Measurements from ENCODE around the gene CDKN2D.

The CDKN2D gene

GRCh38 chr19:10611907-10612306 lies 43.1 kb upstream of the CDKN2D start:
- ChIA-PET POLR2A (no interaction called here), CTCF (interaction anchor here (0.5 to 1.4 kb wide), 2 partner anchors 32 to 71 kb away, joined by 3 to 5 read pairs; no protein-coding TSS in a partner anchor)
- DNase-seq (ENCODE audit: extremely low spot score): no peak
- no peak for TF ChIP-seq ARNT (IDR thresholded peaks at IDR 0.05)
- no peak for TF ChIP-seq FOXK2 (IDR thresholded peaks at IDR 0.05)
- no peak for TF ChIP-seq FOXA1 (IDR thresholded peaks at IDR 0.05)
- no peak for TF ChIP-seq CTBP1 (IDR thresholded peaks at IDR 0.05; ENCODE audit: borderline replicate concordance)
- no peak for TF ChIP-seq BHLHE40 (IDR thresholded peaks at IDR 0.05; ENCODE audit: borderline replicate concordance)
- no peak for TF ChIP-seq PKNOX1 (IDR thresholded peaks at IDR 0.05)
- TF ChIP-seq FOXM1 (IDR thresholded peaks at IDR 0.05; ENCODE audit: borderline replicate concordance): no peak
- TF ChIP-seq SP1 (IDR thresholded peaks at IDR 0.05): no peak
- TF ChIP-seq SUZ12 (IDR thresholded peaks at IDR 0.05): no peak
- TF ChIP-seq HDGF (IDR thresholded peaks at IDR 0.05; ENCODE audit: borderline replicate concordance): no peak
- TF ChIP-seq NFRKB (IDR thresholded peaks at IDR 0.05): no peak
- no peak for TF ChIP-seq ELF4 (IDR thresholded peaks at IDR 0.05)
- no peak for TF ChIP-seq L3MBTL2 (conservative IDR thresholded peaks at IDR 0.05)
- no peak for TF ChIP-seq TARDBP (IDR thresholded peaks at IDR 0.05)
- no peak for TF ChIP-seq ZNF384 (IDR thresholded peaks at IDR 0.05)

DNA sequence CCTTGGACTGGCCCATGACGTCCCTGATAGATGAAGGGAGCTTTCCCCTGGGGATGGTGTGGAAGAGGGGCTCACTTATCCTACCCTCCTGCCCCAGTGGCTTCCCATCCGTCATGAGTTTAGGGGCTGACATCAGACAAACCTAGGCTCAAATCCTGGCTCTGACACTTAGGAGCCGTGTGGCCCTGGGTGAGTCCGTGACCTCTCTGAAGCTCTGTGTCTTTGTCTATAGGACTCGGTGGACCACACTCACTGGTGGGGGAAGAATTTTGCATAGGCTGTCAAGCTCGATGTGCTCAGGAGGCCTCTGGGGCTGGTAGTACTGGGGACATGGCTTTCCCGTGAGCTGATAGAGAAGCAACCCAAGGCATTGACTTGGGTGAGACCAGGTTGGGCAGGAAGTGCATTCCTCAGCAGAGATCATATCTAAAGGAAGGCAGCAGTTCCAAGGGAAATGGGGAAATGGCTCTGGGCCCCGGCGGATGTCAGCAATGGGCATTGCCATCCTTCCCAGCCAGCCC lies 35.7 kb upstream of the CDKN2D start:
- DNase-seq (ENCODE audit: extremely low spot score): no peak
- ChIA-PET POLR2A (no interaction called here), CTCF (interaction anchor here (1.1 to 2.1 kb wide), 2 partner anchors 40 to 95 kb away, joined by 3 to 6 read pairs; no protein-coding TSS in a partner anchor)
- TF ChIP-seq ARNT (IDR thresholded peaks at IDR 0.05) (no peak), NFRKB (IDR thresholded peaks at IDR 0.05) (no peak), L3MBTL2 (conservative IDR thresholded peaks at IDR 0.05) (no peak), FOXA1 (IDR thresholded peaks at IDR 0.05) (no peak), ELF4 (IDR thresholded peaks at IDR 0.05) (no peak), BHLHE40 (IDR thresholded peaks at IDR 0.05; ENCODE audit: borderline replicate concordance) (no peak), SUZ12 (IDR thresholded peaks at IDR 0.05) (no peak), HDGF (IDR thresholded peaks at IDR 0.05; ENCODE audit: borderline replicate concordance) (no peak), FOXK2 (IDR thresholded peaks at IDR 0.05) (no peak)

DNA sequence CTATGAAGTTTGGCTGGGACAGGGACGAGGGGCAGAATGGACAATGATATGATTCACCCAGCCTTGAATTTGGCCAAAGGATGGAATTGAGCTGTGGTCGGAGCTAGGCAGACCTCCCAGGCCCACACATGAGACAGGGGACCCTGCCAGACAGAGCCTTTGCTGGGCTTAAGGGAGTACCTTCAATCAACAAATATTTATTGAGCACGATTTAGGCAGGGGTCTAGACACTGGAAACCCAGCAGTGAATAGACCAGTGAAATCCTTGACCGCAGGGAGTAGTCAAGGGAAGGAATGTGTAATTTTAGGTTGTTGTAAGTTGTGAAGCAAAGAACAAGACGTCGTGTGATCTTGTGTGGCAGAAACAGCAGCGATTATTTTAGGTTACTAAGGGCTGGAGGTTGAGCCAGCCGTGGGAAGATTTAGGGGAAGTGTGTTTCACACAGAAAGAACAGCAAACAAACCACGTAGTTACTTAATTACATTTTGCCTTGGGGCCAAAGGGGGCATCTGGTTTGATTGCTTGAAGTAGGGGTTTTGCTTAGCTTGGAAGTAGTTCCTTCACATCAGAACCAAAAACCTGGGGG lies 35.2 kb upstream of the CDKN2D start:
- ChIA-PET POLR2A (no interaction called here), CTCF (interaction anchor here (1.1 to 2.1 kb wide), 2 partner anchors 40 to 96 kb away, joined by 3 to 6 read pairs; no protein-coding TSS in a partner anchor)
- no peak for DNase-seq (ENCODE audit: extremely low spot score)
- TF ChIP-seq HDGF (IDR thresholded peaks at IDR 0.05; ENCODE audit: borderline replicate concordance) (no peak), ARNT (IDR thresholded peaks at IDR 0.05) (no peak), FOXM1 (IDR thresholded peaks at IDR 0.05; ENCODE audit: borderline replicate concordance) (no peak), BHLHE40 (IDR thresholded peaks at IDR 0.05; ENCODE audit: borderline replicate concordance) (no peak), SUZ12 (IDR thresholded peaks at IDR 0.05) (no peak), FOXK2 (IDR thresholded peaks at IDR 0.05) (no peak), PKNOX1 (IDR thresholded peaks at IDR 0.05) (no peak), NFRKB (IDR thresholded peaks at IDR 0.05) (no peak), TARDBP (IDR thresholded peaks at IDR 0.05) (no peak), ELF4 (IDR thresholded peaks at IDR 0.05) (no peak), ZNF384 (IDR thresholded peaks at IDR 0.05) (no peak), SP1 (IDR thresholded peaks at IDR 0.05) (no peak), CTBP1 (IDR thresholded peaks at IDR 0.05; ENCODE audit: borderline replicate concordance) (no peak), FOXA1 (IDR thresholded peaks at IDR 0.05) (no peak), L3MBTL2 (conservative IDR thresholded peaks at IDR 0.05) (no peak), LEF1 (IDR thresholded peaks at IDR 0.05; ENCODE audit: borderline replicate concordance) (no peak)

DNA sequence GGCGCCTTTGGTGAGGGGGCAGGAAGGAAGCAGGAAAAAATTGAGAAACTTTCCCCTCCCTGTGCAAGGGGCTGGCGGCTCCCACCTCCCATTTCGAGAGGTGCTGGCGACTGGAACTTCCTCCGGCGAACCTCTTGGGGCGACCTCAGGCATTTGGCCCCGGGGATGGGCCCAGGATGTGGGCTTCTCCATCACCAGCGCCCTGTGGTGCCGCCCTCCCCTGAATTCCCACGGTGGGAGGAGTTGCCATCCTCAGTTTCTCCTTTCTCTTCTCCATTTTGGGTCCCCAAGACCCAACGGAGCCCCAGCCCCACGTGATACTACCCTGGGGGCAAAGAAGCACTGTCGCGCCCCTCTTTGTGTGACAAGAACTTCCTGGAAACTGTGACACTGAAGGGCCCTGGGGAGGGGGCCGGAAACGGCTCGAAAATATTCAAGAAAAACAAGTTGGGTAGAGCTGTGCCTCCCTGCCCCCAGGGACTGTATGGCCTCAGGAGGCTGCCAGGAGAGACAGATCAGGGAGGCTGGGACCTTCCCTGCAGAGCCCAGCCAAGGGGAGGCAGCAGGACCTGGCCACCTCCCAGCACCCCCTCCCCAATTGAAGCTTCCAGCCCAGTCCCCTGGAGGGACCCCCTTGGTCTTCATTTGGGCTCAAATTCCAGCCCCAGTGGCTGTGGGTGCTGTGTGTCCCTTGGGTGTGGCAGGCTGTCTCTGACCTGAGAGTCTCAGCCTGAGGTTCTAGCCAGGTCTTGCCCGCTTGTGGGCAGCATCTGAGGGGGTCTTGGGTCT lies 34.5 kb upstream of the CDKN2D start:
- CTCF ChIA-PET: interaction anchor here (1.1 to 2.1 kb wide), 2 partner anchors 41 to 96 kb away, joined by 3 to 6 read pairs; no protein-coding TSS in a partner anchor
- POLR2A ChIA-PET: interaction anchor here (1.0 to 1.2 kb wide), 2 partner anchors 14 to 233 kb away, joined by 3 read pairs; partner anchors contain the start of gene TMED1
- DNase-seq (ENCODE audit: extremely low spot score): no peak
- TF ChIP-seq FOXA1 (IDR thresholded peaks at IDR 0.05) (no peak), SUZ12 (IDR thresholded peaks at IDR 0.05) (no peak), HDGF (IDR thresholded peaks at IDR 0.05; ENCODE audit: borderline replicate concordance) (no peak), NFRKB (IDR thresholded peaks at IDR 0.05) (no peak), FOXK2 (IDR thresholded peaks at IDR 0.05) (no peak), PKNOX1 (IDR thresholded peaks at IDR 0.05) (no peak), LEF1 (IDR thresholded peaks at IDR 0.05; ENCODE audit: borderline replicate concordance) (no peak), L3MBTL2 (conservative IDR thresholded peaks at IDR 0.05) (no peak), ZNF384 (IDR thresholded peaks at IDR 0.05) (no peak), SP1 (IDR thresholded peaks at IDR 0.05) (no peak), ELF4 (IDR thresholded peaks at IDR 0.05) (no peak), FOXM1 (IDR thresholded peaks at IDR 0.05; ENCODE audit: borderline replicate concordance) (no peak), BHLHE40 (IDR thresholded peaks at IDR 0.05; ENCODE audit: borderline replicate concordance) (no peak), CTBP1 (IDR thresholded peaks at IDR 0.05; ENCODE audit: borderline replicate concordance) (no peak), TARDBP (IDR thresholded peaks at IDR 0.05) (no peak)

Measured in HEK293T (cell line).